HG03280 (cell line): ENCODE measurements around the gene ATP2A3.

ENCODE experiments used
- ATAC-seq: cut with Tn5 transposase; IDR thresholded peaks from one replicate; pipeline ENCODE4 v1.9.1; 2021; ENCODE audit warnings: mild to moderate bottlenecking, moderate library complexity; ENCODE audit not compliant: unreplicated experiment

The ATP2A3 gene

GRCh38 chr17:3914312-3914670 is 49.9 kb downstream of the ATP2A3 start:
- ATAC-seq: peak; percentile 55

- peak; percentile 48 for ATAC-seq
Observed at GRCh38 chr17:3913531-3914311, 50.5 kb downstream of the ATP2A3 start.

DNA sequence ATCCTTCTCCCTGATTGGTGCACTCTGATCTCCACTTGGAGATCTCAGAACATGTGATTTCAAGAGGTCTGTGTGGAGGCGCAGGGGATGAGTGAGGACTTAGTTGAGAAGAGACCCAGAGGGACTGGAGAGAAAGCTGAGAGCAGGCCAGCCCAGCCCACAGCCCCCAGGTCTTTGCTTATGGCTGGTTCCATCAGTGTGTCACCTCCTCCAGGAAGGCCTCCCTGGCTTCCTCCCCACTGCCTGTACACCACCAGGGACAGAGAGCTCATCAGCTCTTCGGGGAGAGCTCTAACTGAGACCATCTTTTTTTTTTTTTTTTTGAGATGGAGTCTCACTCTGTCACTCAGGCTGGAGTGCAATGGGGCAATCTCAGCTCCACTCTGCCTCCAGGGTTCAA is 51.4 kb downstream of the ATP2A3 start:
- ATAC-seq: no peak

GRCh38 chr17:3911271-3912053 is 52.8 kb downstream of the ATP2A3 start:
- peak; percentile 73 for ATAC-seq

DNA sequence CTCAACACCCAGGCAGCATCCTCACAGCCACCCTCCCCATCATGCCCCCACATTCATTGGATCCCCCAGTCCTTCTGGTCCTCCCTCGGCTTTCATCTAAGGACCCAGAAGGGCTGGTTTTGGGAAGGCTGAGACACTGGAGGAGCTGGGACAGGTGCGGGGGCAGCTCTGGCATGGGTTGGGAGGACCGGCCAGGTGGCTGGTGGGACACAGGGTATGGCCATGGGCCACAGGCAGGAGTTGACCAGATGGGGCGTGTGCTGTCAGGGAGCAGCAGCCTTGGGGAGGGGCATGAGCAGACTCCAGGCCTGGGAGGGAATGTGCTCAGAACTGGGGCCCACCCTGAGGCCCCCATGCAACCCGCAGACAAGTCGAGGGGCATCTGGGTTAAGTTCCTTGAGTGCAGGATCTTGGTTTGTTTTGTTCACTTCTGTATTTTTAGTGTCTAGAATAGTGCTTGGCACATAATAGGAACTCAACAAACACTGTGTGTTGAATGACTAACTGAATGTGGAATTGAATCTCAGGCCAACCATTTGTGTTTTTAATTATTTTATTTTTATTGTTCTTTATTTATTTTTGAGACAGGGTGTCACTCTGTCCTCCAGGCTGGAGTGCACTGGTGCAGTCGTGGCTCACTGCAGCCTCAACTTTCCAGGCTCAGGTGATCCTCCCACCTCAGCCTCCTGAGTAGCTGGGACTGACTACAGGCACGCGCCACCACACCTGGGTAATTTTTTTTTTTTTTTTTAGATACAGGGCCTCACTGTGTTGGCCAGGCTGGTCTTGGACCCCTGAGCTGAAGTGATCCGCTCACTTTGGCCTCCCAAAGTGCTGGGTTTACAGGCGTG is 53.6 kb downstream of the ATP2A3 start:
- ATAC-seq: no peak

DNA sequence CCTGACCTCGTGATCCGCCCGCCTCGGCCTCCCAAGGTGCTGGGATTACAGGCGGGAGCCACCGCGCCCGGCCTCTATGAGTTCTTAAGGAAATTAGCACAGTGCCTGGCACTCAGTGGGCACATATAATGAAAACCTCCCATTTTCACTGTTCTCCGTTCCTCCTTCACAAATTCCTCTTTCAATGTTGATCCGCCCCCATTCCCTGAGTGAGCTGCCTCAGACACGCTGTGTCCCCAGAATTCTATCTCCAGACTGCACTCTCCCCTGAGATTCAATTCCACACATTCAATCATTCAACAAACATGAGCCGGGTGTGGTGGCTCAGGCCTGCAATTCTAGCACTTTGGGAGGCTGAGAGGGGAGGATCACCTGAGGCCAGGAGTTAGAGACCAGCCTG is 55.0 kb downstream of the ATP2A3 start:
- no peak for ATAC-seq

DNA sequence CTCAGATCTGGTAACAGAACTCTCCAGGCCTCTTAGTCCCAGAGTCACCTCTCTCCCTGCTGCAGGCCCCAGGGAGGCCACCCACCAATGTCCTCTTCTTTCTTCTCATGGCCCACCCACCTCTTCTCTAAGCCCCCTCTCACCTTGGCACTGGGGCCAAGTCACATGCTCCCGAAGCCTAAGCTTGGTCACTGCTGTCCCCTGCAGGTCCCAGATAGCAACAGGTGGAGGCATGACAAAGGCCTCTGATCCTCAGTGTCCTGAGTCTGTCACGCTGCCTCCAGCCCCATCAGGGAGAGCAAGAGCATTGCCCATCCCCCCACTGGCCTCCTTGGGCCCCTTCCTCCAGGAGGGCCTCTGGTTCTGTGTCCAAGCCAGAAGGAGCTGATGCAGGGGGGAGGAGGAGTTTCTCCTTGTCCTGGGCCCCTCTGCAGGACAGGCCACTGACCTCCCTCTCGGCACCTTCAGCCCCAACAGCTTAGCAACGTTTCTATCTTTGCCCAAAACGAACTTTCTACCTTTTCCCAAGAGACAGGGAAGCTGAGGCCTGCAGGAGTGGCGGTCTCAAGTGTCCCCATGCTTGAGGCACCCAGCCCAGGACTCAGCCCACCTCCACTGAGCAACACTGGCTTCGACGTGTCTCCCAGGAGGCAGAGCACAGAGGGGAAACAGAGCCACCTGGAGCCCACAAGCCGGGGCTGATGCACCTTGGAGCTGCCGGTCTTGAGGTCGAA is 56.6 kb downstream of the ATP2A3 start:
- no peak for ATAC-seq

- ATAC-seq: no peak
Observed at GRCh38 chr17:3906881-3907280, 57.4 kb downstream of the ATP2A3 start.

GRCh38 chr17:3905017-3905520 is 59.2 kb downstream of the ATP2A3 start:
- ATAC-seq: no peak

GRCh38 chr17:3904501-3904900 is 59.7 kb downstream of the ATP2A3 start:
- ATAC-seq: no peak

DNA sequence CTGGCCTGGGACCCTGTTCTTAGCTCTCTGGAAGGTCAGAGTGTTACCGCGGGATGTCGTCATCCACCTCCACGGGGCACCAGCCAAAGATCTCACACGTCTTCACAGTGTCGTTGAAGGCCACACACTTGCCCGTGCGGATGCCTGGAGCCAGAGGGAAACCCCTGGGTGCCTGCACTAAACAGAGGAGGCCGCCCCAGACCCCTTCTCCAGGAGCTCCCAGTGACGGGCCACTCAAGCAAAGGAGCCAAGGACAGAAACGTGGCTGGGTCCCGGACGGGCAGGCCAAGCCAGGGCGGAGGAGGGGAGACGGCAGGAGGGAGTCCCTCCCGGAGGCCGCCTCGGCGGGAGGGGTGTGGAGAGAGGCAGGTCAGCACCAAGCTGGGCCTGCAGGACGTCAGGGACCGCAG is 60.4 kb downstream of the ATP2A3 start:
- ATAC-seq: no peak

GRCh38 chr17:3903051-3903825 is 61.0 kb downstream of the ATP2A3 start:
- no peak for ATAC-seq

DNA sequence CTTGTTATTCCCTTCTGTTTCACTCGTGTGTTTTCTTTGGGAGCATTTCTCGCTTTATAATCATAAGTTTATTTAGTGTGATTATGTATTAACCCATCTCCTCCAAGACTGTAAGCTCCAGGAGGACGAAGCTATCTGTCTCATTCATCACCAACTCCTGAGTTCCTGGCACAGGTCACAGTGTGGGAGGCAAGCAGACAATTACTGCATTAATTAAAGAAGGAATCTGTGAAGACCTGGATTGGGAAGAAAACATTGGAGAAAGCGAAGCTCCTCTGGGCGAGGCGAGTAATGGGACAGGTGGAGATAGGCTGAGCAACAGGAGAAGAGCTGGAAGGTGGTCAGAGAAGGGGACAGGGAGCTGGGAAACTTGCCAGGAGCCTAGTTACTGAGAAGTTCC is 63.6 kb downstream of the ATP2A3 start:
- ATAC-seq: no peak

DNA sequence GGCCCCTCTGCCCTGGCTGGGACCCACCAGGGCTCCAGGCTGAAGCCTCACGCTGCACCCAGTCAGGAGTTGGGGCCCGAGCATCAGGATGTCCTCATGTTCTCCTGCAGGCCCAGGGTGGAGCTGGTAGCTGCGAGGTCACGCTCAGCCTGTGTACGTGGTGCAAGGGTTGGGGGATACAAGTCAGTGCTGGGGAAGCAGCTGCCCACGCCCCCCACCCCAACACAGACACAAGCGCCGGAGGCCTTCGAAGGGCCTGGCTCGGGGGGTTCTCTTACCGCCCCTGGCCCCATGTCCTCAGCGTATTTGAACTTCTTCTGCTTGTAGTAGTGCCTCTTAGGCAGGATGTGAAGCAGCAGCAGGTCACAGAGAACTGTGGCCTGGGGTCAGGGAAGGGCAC is 66.5 kb downstream of the ATP2A3 start:
- no peak for ATAC-seq

DNA sequence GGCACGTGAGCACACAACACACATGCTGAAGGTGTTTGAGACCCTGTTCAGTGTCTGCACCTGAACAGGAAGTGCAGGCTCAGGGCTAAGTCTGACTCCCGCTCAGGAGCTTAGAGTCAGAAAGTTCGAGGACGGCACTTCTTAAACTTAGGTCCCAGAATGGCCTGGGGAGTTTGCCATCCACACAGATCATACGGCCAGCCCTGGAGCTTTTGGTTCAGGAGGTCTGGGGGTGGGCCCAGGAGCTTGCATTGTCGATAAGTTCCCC is 67.3 kb downstream of the ATP2A3 start:
- ATAC-seq: no peak

DNA sequence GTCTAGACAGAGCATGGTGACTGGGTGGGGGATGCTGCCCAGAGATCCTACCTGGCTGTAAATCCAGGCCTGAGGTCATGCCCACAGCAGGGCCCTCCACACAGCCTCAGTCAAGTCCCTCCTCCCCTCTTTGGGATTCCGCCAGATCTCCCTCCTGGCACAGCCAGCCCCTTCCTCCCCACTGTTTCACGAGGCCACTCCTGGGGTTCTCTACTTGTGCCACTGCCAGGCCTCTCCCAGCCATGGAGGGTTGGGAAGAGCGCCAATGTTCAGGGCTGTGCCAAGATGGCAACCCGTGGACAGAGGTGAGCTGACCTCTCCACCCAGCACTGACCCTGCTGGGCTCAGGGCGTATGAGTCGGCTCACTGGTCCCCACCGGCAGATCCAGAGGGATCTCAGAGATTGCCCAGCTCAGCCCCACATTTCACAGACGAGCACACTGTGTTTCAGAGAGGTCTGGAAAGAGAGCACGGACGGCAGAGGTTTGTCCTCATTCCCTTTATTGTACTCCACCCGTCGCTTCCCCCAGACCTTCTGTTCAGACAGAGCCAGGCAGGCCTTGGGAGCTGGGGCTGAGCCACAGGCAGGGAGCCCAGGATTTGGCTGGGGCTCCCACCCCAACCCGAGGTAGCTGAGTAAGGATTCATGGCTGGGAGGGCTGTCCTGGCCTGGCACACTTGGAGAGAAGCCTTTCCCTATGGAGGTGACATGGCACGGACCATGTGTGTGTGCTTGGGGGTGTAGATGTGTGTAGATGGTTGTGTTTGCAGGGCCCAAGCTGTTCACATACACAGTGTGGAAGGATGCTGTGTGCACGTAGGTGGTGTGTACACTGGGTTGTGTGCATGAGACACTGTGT is 67.9 kb downstream of the ATP2A3 start:
- ATAC-seq: no peak

DNA sequence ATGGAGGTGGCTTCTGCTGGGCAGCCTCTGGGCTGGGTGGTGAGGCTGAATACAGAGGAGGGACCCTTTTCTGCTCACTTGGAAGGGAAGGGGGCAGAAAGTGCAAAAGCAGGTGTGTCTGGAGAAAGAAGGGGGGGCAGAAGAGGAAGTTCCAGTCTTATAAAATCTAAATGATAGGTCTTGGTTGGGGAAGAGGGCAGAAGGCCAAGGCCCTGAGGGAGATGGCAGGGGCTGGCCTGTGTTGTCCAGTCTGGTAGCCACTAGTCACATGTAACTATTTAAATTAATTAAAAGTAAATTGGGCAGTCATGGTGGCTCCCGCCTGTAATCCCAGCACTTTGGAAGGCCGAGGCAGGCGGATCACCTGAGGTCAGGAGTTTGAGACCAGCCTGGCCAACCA is 68.9 kb downstream of the ATP2A3 start:
- no peak for ATAC-seq

GRCh38 chr17:3894911-3895343 is 69.3 kb downstream of the ATP2A3 start:
- no peak for ATAC-seq

GRCh38 chr17:3894188-3894587 is 70.0 kb downstream of the ATP2A3 start:
- ATAC-seq: no peak
